ENCODE data around the gene GAL3ST2.
"Not testable (repeated sequence)": the region's sequence is repeated elsewhere in the genome, so short reads cannot be mapped to it uniquely, and the experiment has no call there.

GAL3ST2 gene

GRCh38 chr2:241769819-241770184 lies 6.8 kb upstream of the GAL3ST2 start:
- no peak for DNase-seq

DNA sequence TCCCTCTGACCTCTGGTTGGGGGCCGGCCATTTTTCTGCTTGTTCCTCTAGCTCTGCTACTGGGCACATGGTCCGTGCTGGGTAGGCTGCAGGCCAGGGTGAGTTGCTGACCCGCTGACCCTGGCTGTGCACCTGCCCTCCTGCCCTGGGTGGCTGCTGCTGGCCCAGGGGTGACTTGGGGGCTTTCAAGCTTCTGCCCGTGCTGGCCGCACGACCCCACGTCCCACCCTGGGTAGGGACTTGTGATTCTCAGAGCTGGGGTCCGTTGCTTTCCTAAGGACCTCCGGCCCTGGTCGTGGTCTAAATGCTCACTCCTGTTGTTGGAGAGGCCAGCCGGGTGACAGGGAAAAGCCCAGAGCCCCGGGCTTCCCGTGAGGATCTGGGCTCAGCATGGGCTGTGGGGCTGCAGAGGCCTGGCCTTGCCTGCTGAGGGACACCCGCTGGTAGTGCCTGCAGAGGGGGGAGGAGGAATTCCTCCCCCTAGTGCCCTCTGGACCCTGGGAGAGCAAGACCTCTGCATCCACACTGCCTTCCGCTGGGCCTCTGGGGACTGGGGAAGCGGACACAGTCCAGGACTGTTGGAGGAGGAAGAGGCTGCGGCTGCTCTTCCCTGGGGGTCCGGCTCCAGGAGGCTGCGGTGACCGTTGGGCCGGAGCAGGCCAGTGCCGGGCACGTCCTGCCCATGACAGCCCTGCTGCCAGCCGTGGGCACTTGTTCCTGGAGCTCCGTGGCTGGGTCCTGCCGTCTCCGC lies 6.3 kb upstream of the GAL3ST2 start:
- DNase-seq: no peak

DNA sequence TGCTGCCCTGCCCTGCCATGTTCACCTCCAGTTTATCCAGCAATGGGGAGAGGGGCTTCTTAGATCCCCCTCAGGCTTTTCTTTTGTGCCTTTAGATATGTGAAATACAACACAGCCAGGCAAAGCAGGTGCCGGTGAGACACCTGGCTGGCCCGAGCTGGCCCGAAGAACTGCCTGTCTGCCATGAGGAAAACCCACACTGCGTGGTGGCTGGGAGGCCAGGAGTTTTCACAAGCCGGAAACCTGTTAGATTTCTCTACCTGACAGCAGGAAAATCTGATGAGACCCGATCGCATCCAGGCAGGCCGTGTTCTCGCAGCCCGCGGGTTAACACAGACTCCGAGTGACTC lies 5.7 kb upstream of the GAL3ST2 start:
- DNase-seq: no peak

- peak; percentile 42 for DNase-seq
These were observed 5.1 kb upstream of the GAL3ST2 start for GRCh38 chr2:241771286-241772062.

- no peak for DNase-seq
These were observed 4.5 kb upstream of the GAL3ST2 start for GRCh38 chr2:241772063-241772499.

DNA sequence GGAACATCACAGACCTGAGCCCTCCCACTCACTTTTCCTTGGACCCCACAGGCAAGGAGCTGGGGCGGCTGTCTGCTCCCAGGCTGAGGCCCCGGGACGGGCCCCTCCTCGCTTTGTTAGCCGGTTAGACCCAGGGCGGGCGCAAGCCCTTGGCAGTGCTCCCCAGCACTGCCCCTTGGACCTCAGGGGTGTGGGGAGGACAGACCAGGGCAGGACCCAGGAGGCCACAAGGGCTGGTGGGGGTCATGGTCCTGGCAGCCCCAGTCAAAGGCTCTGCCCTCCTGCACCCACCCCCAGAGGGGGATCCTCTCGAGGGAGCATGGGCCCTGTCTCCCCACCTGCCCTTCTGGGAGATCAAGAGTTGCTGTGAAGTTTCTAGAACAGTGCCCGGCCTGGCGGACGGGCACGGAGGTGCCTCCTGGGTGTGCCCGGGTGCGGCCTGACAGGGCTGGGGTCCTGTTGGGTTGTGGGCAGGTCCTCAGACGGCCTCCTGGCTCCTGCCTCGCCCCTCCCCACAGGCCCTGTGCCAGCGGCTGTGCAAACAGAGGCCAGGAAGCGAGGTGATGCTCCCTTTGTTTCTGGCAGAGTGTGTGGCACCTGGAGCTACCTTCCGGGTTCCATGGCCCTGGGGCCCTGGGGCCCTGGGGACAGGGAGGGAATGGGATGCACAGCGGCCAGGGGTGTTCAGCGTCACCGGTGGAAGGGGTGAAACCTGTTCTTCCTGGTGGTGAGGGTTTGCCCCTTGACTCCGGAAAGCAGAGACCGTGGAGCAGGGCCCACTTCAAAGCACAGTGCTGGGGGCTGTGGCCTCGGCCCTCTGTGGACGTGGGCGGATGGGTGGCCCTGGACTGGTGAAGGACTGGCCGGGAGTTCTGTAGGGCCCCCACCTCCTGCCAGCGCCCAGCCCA lies 2.9 kb upstream of the GAL3ST2 start:
- no peak for DNase-seq

DNA sequence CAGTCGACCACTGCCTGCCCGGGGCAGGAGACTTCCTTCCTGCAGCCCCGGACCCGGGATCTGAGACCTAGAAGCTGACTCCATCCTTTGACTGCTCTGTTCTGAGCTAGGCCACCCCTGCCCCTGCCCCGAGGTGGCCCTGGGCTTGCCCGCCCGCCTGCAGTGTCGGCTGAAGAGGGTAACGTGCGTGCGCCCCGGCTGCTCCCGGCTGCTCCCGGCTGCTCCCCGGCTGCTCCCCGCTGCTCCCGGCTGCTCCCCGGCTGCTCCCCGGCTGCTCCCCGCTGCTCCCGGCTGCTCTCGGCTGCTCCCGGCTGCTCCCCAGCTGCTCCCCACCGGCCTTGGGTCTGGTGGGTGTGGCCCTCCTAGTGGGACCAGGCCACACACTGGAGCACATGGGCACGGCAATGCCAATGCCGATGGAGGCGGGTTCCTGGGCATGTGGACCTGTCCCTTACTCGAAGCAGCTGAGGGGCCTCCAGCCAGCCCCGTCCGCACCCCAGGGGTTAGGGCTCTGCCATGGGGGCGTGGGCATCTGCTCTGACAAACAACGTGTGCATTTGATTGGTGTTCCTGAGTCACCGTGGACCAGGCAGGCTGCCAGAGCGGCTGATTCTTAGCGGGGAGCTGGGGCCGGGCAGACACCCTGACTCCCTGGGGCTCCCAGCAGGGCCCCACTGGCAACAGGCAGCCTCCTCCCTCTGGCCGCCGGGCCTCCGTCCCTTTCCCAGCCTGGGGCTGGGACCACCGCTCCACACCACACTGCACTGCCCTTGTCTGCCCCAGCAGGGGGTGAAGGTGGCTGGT lies 2.0 kb upstream of the GAL3ST2 start:
- peak; percentile 87 for DNase-seq

DNA sequence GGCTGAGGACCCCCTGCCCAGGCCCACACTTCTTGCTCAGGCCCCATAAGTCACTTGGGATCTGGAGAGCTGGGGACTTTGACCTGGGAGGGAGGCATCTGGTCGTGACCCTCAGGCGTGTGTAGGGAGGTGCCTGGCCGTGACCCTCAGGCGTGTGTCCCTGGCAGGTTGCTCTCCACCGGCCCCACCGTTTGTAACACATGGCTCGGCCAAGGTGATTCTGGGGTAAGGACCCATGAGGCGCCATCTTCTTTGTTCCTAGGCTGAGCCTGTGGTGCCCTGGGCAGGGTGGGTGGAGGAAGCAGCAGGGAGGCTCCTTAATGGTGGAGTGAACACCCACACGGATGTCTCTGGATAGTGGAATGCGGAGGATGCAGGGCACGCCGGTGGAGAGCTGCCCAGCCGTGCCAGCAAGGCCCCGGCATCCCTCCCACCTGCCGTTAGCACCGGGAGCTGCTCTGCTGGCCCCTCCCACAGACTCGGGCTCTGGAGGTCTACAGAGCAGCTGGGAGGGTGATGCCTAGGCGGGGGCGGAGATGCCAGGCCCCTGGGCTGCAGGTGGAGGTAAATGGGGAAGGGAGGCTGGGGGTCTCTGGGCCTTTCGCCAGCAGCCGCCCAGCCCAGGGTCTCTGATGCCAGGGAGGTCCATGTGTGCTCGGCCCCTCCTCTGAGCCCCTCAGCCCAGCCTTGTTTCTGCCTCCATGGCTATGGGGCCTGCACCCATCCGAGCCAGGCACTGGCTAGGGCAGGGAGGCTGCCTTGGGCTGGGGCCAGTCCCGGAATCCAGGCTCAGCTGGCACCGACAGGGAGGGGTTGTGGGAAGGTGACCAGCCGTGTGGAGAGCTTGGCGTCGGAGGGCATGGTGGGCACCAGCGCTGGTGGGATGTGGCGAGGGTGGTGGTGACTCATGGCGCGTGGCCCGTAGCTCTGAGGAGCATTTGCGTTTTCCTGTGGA lies 1.1 kb upstream of the GAL3ST2 start:
- DNase-seq: no peak

GRCh38 chr2:241777170-241777685 lies 606 bp downstream of the GAL3ST2 start:
- no peak for DNase-seq

GRCh38 chr2:241777686-241778627 lies 1.3 kb downstream of the GAL3ST2 start:
- DNase-seq: no peak

DNA sequence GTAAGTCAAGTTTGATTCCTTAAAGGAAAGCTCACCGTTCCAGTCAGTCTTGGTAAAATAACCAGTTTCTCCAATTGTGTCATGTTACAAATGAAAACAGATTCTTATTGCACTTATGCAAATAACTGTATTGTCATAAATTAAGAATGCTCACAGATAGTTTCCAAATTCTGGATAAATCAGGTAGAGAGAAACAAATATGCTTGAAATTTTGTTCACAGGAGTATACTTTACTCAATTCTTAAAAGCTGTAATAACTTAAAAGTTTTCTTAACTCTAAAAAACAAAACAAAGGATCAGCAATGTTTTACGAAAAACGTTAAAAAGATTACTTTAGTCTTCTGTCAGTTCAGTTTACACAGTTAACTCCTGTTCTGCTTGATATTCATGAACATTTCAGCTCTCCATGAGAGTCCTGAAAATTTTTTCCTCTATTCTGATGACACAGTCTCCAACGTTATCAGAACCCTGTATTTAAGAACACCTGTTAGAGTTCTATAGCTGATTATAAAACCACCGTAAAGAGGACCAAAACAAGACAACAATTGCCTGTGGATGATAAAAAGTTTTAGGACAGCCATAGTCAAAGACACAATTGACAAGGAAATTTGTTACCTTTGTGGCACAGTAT lies 4.4 kb downstream of the GAL3ST2 start:
- DNase-seq: no peak

GRCh38 chr2:241782053-241782452 lies 5.4 kb downstream of the GAL3ST2 start:
- DNase-seq: not testable (repeated sequence)

GRCh38 chr2:241788135-241788534 lies 11.5 kb downstream of the GAL3ST2 start:
- no peak for DNase-seq

DNA sequence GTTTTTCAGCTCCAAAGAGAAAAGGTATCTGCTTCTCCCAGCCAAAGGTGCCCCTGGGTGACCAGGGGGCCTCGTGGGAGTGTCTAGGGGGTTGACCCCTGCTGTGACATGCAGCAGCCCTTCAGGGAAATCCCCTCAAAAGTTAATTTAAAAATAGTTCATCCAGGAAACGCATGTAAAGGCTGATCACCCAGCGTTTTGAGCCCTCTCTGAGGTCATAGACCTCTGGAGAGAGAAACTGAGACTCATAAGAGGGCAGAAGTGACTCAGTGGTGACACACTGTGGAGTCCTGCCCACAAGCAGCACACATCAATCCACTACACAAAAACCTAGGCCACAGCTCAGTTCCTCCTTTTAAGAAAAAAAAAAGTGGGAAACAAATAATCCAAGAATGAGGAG lies 11.9 kb downstream of the GAL3ST2 start:
- no peak for DNase-seq

DNA sequence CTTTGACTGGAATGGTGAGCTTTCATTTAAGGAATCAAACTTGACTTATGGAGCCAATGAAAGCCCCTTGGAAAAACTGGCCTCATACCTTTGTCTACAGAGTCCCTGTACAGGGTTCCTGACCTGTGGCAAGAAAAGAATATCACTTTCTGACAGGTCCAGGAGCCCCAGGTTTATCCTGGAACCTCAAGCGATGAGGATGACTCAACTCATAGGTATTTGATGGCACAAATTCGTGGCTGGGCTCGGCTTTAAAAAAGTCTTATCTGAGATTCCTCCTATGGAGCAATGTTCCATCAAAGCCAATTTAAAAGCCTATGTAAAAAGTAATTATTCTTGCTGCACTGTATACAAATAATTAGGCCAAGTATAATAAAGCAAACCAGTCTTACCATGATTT lies 14.8 kb downstream of the GAL3ST2 start:
- DNase-seq: not testable (repeated sequence)

GRCh38 chr2:241793385-241793784 lies 16.8 kb downstream of the GAL3ST2 start:
- no peak for DNase-seq

GRCh38 chr2:241794250-241794823 lies 17.7 kb downstream of the GAL3ST2 start:
- no peak for DNase-seq

- DNase-seq: no peak
These were observed 18.7 kb downstream of the GAL3ST2 start for GRCh38 chr2:241795021-241795999.
